HepG2 (cell line): ENCODE results near the gene P2RY2. TPM values are rescaled to one million over a fixed set of nuclear protein-coding genes. Genes with fewer than 3 reads are reported as not detected.
A peak's percentile ranks its signal among the peaks of the same experiment; 100 is the strongest.

Source experiments
- FOSL1 ChIP-seq: sonication (generic); formaldehyde crosslinking; IDR thresholded peaks from 2 replicates; pipeline ENCODE4 v1.9.0; 2021; ENCODE audit warnings: missing genetic modification reagents, borderline replicate concordance
- GZF1 ChIP-seq: sonication (generic); formaldehyde crosslinking; IDR thresholded peaks from 2 replicates; pipeline ENCODE4 v1.5.1; 2020; ENCODE audit warnings: mild to moderate bottlenecking, missing genetic modification reagents
- HMG20A ChIP-seq: IDR thresholded peaks from 2 replicates; pipeline ENCODE4 v1.6.1; 2016; ENCODE audit warnings: borderline replicate concordance
- ISX ChIP-seq: sonication (generic); formaldehyde crosslinking; conservative IDR thresholded peaks from 2 replicates; pipeline ENCODE4 v1.5.0; 2020; ENCODE audit warnings: missing genetic modification reagents
- KLF15 ChIP-seq: sonication (generic); formaldehyde crosslinking; IDR thresholded peaks from 2 replicates; pipeline ENCODE4 v1.8.1; 2023; ENCODE audit warnings: borderline replicate concordance, mild to moderate bottlenecking, inconsistent platforms, missing genetic modification reagents, mixed read lengths
- MIER3 ChIP-seq: IDR thresholded peaks from 2 replicates; pipeline ENCODE4 v1.6.1; 2016; ENCODE audit warnings: missing compliant biosample characterization, borderline replicate concordance
- PAWR ChIP-seq: sonication (generic); formaldehyde crosslinking; IDR thresholded peaks from 2 replicates; pipeline ENCODE4 v1.4.0; 2020; ENCODE audit warnings: missing genetic modification reagents, mild to moderate bottlenecking, borderline replicate concordance
- PPARG ChIP-seq: conservative IDR thresholded peaks from 2 replicates; pipeline ENCODE4 v1.6.1; 2016; ENCODE audit warnings: missing biosample characterization, missing genetic modification reagents
- RBFOX2 ChIP-seq: fragments of 200-400 bp; formaldehyde crosslinking; IDR thresholded peaks from 2 replicates; pipeline ENCODE4 v1.6.1; 2017; ENCODE audit warnings: low read depth, mild to moderate bottlenecking, low read length
- SALL2 ChIP-seq: sonication (generic); formaldehyde crosslinking; IDR thresholded peaks from 2 replicates; pipeline ENCODE4 v1.8.1; 2023; ENCODE audit warnings: mild to moderate bottlenecking, missing genetic modification reagents, inconsistent platforms
- SIX1 ChIP-seq: sonication (generic); formaldehyde crosslinking; IDR thresholded peaks from 2 replicates; pipeline ENCODE4 v1.4.0; 2020; ENCODE audit warnings: missing genetic modification reagents, borderline replicate concordance
- SOX6 ChIP-seq, 2 experiments: fragments of 450-650 bp in 1 of 2; sonication (generic) in 1 of 2; formaldehyde crosslinking in 1 of 2; IDR thresholded peaks; 2 replicates each; pipeline versions ENCODE4 v1.4.0 to v1.6.1; 2017 to 2020; ENCODE audit warnings: antibody characterized with exemption in 1 of 2, mild to moderate bottlenecking in 1 of 2, missing genetic modification reagents in 1 of 2
- SP5 ChIP-seq: IDR thresholded peaks from 2 replicates; pipeline ENCODE4 v1.6.1; 2016; ENCODE audit warnings: low read depth, borderline replicate concordance
- TCF7L2 ChIP-seq: IDR thresholded peaks from 2 replicates; pipeline ENCODE4 v1.6.1; 2011; ENCODE audit warnings: mild to moderate bottlenecking, low read depth, low read length, moderate library complexity
- ZGPAT ChIP-seq: IDR thresholded peaks from 2 replicates; pipeline ENCODE4 v1.6.1; 2016; ENCODE audit warnings: mild to moderate bottlenecking
- ZNF530 ChIP-seq: sonication (generic); formaldehyde crosslinking; IDR thresholded peaks from 2 replicates; pipeline ENCODE4 v1.5.0; 2020; ENCODE audit warnings: low read depth, mild to moderate bottlenecking, missing genetic modification reagents
- ZSCAN22 ChIP-seq: sonication (generic); formaldehyde crosslinking; IDR thresholded peaks from 2 replicates; pipeline ENCODE4 v1.4.0; 2020; ENCODE audit warnings: mild to moderate bottlenecking, missing genetic modification reagents
- polyA plus RNA-seq, 8 experiments: library from polyadenylated mRNA; depleted of rRNA in 3 of 8; stranded (reverse) in 7 of 8; unstranded in 1 of 8; fragments of >200 nt; fragmentation: Illumina TruSeq in 4 of 8; extraction: Trizol in 4 of 8; gene quantifications; 2 replicates each; pipeline versions ENCODE4 v1.2.1 to v1.2.3, GENCODE V29; 2011 to 2016; ENCODE audit warnings: low read depth in 4 of 8, missing spikeins in 1 of 8, mixed read lengths in 1 of 8; ENCODE audit not compliant: insufficient read depth in 1 of 8
- total RNA-seq, 5 experiments: library from RNA; depleted of rRNA; stranded (reverse); fragments of >200 nt; fragmentation: Illumina TruSeq; extraction: Trizol; gene quantifications; 2 replicates each; pipeline ENCODE4 v1.2.3, GENCODE V29; 2016; ENCODE audit warnings: low read depth in 1 of 5
- TF ChIP-seq, protein P1 (sequence below): IDR thresholded peaks from 2 replicates; pipeline ENCODE4 v1.6.1; 2016; ENCODE audit warnings: low read depth, borderline replicate concordance
- TF ChIP-seq, protein P2 (sequence below): sonication (generic); formaldehyde crosslinking; IDR thresholded peaks from 2 replicates; pipeline ENCODE4 v1.5.1; 2020; ENCODE audit warnings: mild to moderate bottlenecking, missing genetic modification reagents, borderline replicate concordance
- TF ChIP-seq, protein P3 (sequence below): sonication (generic); formaldehyde crosslinking; IDR thresholded peaks from 2 replicates; pipeline ENCODE4 v1.8.1; 2023; ENCODE audit warnings: mild to moderate bottlenecking, missing genetic modification reagents
- TF ChIP-seq, protein P4 (sequence below): sonication (generic); formaldehyde crosslinking; IDR thresholded peaks from 2 replicates; pipeline ENCODE4 v1.4.0; 2020; ENCODE audit warnings: missing genetic modification reagents, low read depth, mild to moderate bottlenecking, borderline replicate concordance

The P2RY2 gene
- total and polyA plus RNA-seq, 2 of the 13 experiments (the other 11 are each of a cell fraction or from before 2014, with no cell fraction given): 0.95 to 3.1 TPM

- TF ChIP-seq, protein P1, sequence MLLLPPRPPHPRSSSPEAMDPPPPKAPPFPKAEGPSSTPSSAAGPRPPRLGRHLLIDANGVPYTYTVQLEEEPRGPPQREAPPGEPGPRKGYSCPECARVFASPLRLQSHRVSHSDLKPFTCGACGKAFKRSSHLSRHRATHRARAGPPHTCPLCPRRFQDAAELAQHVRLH (CRISPR knock-in tag): no peak
- TF ChIP-seq PAWR: no peak
- no peak for TF ChIP-seq ZGPAT (CRISPR knock-in tag)
- TF ChIP-seq SP5 (CRISPR knock-in tag): no peak
- peak; percentile 50 for TF ChIP-seq RBFOX2
- TF ChIP-seq HMG20A (CRISPR knock-in tag): no peak; the same call in 1 of the 2 replicates
- TF ChIP-seq KLF15 (CRISPR knock-in tag): no peak
- TF ChIP-seq, protein P2, sequence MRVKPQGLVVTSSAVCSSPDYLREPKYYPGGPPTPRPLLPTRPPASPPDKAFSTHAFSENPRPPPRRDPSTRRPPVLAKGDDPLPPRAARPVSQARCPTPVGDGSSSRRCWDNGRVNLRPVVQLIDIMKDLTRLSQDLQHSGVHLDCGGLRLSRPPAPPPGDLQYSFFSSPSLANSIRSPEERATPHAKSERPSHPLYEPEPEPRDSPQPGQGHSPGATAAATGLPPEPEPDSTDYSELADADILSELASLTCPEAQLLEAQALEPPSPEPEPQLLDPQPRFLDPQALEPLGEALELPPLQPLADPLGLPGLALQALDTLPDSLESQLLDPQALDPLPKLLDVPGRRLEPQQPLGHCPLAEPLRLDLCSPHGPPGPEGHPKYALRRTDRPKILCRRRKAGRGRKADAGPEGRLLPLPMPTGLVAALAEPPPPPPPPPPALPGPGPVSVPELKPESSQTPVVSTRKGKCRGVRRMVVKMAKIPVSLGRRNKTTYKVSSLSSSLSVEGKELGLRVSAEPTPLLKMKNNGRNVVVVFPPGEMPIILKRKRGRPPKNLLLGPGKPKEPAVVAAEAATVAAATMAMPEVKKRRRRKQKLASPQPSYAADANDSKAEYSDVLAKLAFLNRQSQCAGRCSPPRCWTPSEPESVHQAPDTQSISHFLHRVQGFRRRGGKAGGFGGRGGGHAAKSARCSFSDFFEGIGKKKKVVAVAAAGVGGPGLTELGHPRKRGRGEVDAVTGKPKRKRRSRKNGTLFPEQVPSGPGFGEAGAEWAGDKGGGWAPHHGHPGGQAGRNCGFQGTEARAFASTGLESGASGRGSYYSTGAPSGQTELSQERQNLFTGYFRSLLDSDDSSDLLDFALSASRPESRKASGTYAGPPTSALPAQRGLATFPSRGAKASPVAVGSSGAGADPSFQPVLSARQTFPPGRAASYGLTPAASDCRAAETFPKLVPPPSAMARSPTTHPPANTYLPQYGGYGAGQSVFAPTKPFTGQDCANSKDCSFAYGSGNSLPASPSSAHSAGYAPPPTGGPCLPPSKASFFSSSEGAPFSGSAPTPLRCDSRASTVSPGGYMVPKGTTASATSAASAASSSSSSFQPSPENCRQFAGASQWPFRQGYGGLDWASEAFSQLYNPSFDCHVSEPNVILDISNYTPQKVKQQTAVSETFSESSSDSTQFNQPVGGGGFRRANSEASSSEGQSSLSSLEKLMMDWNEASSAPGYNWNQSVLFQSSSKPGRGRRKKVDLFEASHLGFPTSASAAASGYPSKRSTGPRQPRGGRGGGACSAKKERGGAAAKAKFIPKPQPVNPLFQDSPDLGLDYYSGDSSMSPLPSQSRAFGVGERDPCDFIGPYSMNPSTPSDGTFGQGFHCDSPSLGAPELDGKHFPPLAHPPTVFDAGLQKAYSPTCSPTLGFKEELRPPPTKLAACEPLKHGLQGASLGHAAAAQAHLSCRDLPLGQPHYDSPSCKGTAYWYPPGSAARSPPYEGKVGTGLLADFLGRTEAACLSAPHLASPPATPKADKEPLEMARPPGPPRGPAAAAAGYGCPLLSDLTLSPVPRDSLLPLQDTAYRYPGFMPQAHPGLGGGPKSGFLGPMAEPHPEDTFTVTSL (CRISPR knock-in tag): no peak
- TF ChIP-seq TCF7L2: no peak
- TF ChIP-seq PPARG (CRISPR knock-in tag): peak; percentile 82
- TF ChIP-seq MIER3: 0 out of 2 replicates have a peak, but pooled peaks have one; percentile 42
- no peak for TF ChIP-seq SALL2 (CRISPR knock-in tag)
- no peak for TF ChIP-seq ZNF530 (CRISPR knock-in tag)
- no peak for TF ChIP-seq ISX
- TF ChIP-seq, protein P3, sequence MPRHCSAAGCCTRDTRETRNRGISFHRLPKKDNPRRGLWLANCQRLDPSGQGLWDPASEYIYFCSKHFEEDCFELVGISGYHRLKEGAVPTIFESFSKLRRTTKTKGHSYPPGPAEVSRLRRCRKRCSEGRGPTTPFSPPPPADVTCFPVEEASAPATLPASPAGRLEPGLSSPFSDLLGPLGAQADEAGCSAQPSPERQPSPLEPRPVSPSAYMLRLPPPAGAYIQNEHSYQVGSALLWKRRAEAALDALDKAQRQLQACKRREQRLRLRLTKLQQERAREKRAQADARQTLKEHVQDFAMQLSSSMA (CRISPR knock-in tag): 0 out of 2 replicates have a peak, but pooled peaks have one; percentile 64
- TF ChIP-seq SOX6 (IDR thresholded peaks at IDR 0.05): no peak
- TF ChIP-seq SOX6 (CRISPR knock-in tag; IDR thresholded peaks at IDR 0.05): peak; percentile 62
- no peak for TF ChIP-seq ZSCAN22 (CRISPR knock-in tag)
- TF ChIP-seq SIX1 (CRISPR knock-in tag): no peak
- no peak for TF ChIP-seq GZF1 (CRISPR knock-in tag)
- TF ChIP-seq FOSL1 (CRISPR knock-in tag): no peak
- TF ChIP-seq, protein P4, sequence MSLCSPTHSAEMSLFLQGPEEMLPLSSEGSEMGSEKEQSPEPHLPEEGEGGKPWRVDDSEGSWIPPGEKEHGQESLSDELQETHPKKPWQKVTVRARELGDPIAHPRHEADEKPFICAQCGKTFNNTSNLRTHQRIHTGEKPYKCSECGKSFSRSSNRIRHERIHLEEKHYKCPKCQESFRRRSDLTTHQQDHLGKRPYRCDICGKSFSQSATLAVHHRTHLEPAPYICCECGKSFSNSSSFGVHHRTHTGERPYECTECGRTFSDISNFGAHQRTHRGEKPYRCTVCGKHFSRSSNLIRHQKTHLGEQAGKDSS (CRISPR knock-in tag): no peak
These were observed 45.0 kb upstream of the P2RY2 start (continued) for GRCh38 chr11:73172992-73173656.
